Measurements from ENCODE around the gene SARDH.
"Not testable (repeated sequence)": the region's sequence is repeated elsewhere in the genome, so short reads cannot be mapped to it uniquely, and the experiment has no call there.

Gene SARDH

GRCh38 chr9:133775951-133776905 lies 38.1 kb upstream of the SARDH start:
- DNase-seq (ENCODE audit: low read depth in 2 of 2) = no peak

- no peak for DNase-seq (ENCODE audit: low read depth in 2 of 2)
Measured at GRCh38 chr9:133775291-133775690, 37.1 kb upstream of the SARDH start.

- DNase-seq (ENCODE audit: low read depth in 2 of 2) = no peak
Measured at GRCh38 chr9:133774799-133775198, 36.6 kb upstream of the SARDH start.

- no peak for DNase-seq (ENCODE audit: low read depth in 2 of 2)
Measured at GRCh38 chr9:133773889-133774655, 35.9 kb upstream of the SARDH start.

GRCh38 chr9:133772581-133772980 lies 34.4 kb upstream of the SARDH start:
- DNase-seq (ENCODE audit: low read depth in 2 of 2) = no peak

GRCh38 chr9:133771486-133772482 lies 33.6 kb upstream of the SARDH start:
- DNase-seq (ENCODE audit: low read depth in 2 of 2) = no peak

- no peak for DNase-seq (ENCODE audit: low read depth in 2 of 2)
Measured at GRCh38 chr9:133770076-133770777, 32.1 kb upstream of the SARDH start.

GRCh38 chr9:133769511-133770075 lies 31.4 kb upstream of the SARDH start:
- DNase-seq (ENCODE audit: low read depth in 2 of 2) = no peak

GRCh38 chr9:133768859-133769510 lies 30.8 kb upstream of the SARDH start:
- no peak for DNase-seq (ENCODE audit: low read depth in 2 of 2)

- no peak for DNase-seq (ENCODE audit: low read depth in 2 of 2)
Measured at GRCh38 chr9:133768371-133768858, 30.3 kb upstream of the SARDH start.

- DNase-seq (ENCODE audit: low read depth in 2 of 2) = no peak
Measured at GRCh38 chr9:133767625-133768024, 29.5 kb upstream of the SARDH start.

GRCh38 chr9:133767008-133767407 lies 28.9 kb upstream of the SARDH start:
- DNase-seq (ENCODE audit: low read depth in 2 of 2) = no peak

GRCh38 chr9:133766234-133766633 lies 28.1 kb upstream of the SARDH start:
- not testable (repeated sequence) for DNase-seq (ENCODE audit: low read depth in 2 of 2)

- DNase-seq (ENCODE audit: low read depth in 2 of 2) = no peak
Measured at GRCh38 chr9:133763272-133764183, 25.4 kb upstream of the SARDH start.

GRCh38 chr9:133762488-133763271 lies 24.5 kb upstream of the SARDH start:
- DNase-seq (ENCODE audit: low read depth in 2 of 2) = no peak

GRCh38 chr9:133761641-133762248 lies 23.6 kb upstream of the SARDH start:
- no peak for DNase-seq (ENCODE audit: low read depth in 2 of 2)

- DNase-seq (ENCODE audit: low read depth in 2 of 2) = no peak
Measured at GRCh38 chr9:133760713-133761290, 22.6 kb upstream of the SARDH start.
